UCSD-AML1 (cell line): ENCODE data around the gene GRIK1.

ENCODE experiments used
- DNase-seq: peaks from one replicate; lab custom pipeline; 2025; ENCODE audit not compliant: unreplicated experiment; lab: John Stamatoyannopoulos, UW

Gene GRIK1

DNA sequence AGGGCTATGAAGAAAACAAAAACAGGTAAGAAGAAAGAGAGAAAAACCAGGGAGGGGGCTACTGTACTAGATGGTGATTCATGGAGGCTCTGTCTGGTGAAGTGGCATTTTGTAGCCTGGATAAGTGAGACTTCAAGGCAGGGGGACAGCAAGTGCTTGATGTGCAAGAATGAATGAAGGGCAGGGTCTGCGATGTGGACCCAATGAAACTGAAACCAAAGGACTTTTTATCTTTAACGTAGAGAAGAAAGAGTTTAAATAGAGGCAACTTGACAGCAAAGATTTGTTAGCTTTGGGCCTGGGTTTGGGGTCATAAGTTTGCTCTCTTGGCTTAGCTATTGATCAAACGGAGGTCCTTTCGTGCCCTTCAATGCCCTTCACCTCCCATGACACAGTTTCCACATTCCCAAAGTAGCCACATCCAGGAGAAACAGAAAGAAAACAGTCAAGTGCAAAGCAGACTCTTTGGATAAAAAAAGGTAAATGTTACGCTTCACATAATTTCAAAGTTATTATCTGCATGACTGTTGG lies 291.0 kb downstream of the GRIK1 start:
- DNase-seq = no peak

DNA sequence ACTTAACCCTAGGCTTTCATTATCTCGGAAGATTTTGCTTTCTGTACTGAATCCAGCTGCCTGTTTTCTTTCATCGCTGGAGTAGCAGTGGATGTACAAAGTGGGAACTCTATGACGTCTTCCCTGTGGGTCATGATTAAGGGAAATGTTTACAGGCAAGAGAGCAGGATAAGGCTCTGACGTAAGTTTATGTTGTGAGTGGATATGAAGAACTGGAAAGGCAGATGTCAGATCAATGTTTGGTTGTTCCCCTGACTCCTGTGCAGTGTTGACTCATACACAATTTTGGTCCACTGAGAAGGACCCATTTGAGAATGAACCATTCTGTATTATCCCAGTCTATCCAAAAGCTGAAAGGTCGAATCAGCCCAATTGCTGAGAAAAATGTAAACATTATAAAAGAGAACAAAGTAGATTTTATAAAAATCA lies 292.4 kb downstream of the GRIK1 start:
- no peak for DNase-seq

DNA sequence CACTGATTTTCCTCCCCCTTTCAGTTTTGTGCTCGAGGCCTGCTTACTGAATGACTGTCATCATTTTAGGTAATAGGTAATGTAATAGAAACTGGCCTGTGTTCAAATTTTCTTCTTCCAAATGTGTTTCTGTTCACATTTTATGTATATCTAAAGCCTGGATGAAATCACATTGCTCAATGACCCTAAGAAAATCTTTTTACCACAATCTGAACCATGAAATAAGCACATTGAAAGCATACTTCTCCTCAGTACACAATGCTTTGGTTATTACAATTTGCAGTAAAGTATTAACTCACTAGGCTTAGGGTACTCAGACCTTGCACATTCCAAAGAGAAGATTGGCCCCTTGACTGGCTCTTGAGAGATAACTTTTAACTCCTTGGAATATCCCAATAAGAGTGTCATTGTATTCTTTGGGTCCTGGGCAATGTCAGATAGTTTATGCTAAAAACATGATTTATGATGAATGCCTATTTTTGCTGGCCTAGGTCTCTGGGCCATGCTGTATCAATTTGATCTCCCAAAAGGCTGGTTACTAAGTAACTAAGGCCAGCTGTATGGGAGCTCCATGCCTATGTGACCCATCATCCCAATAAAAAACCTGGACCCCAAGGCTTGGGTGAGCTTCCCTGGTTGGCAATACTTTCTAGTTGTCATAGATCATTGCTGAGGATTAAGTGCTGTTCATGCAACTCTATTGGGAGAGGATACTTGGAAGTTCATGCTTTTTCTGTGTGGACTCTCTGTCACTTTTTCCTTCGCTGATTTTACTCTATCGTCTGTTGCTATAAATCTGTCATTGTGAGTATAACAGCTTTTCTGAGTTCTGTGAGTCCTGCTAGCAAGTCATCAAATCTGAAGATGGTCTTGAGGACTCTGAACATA lies 293.9 kb downstream of the GRIK1 start:
- DNase-seq = no peak

DNA sequence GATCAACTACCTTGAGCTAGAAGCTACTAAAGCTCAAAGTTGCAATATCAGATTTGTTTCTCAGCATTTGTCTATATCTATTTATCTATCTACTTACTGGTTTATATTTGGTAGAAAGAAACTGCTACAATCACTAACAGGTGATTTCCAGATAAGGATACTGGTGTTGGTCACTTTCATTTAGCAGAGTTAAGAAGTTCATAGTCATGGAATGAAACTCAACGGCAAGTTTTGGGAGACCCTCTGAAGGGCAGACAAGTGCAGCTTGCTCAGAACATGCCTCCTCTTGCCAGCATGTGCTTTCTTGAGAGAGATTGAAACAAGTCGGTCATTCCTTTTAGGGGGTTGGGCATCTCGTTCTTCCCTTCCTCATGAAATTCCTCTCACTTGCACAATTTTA lies 296.5 kb downstream of the GRIK1 start:
- no peak for DNase-seq

DNA sequence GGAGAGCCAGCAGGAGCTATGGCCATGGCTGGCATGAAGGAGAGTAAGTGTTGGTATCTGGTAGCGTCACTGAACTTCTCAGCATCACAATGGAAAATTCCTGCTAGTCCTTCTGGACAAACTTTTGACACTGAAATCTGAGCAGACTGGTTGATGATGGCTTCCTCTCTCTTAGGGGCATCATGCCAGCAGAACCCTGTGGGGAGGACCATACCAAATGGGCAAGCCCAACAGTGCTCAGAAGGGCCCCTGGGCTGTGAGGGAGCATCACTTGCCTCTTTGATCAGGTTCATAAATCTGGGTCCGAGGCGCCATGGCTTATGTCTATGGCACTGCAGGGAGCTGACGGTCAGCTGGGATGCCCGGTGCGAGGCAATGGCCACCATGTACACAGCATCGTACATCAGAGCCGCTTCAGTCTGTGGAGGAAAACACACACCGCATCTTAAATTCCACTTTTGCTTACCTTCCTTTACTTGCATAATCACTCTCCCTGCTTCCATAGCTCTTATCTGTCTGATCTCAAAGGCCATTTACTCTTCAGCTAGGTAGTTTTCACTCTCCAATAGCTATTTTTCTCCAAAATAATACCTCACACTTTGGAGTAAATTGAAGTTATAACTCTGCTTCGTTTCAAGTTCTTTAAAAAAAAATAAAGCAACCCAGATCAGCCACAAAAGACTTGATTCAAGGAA lies 297.1 kb downstream of the GRIK1 start:
- no peak for DNase-seq

DNA sequence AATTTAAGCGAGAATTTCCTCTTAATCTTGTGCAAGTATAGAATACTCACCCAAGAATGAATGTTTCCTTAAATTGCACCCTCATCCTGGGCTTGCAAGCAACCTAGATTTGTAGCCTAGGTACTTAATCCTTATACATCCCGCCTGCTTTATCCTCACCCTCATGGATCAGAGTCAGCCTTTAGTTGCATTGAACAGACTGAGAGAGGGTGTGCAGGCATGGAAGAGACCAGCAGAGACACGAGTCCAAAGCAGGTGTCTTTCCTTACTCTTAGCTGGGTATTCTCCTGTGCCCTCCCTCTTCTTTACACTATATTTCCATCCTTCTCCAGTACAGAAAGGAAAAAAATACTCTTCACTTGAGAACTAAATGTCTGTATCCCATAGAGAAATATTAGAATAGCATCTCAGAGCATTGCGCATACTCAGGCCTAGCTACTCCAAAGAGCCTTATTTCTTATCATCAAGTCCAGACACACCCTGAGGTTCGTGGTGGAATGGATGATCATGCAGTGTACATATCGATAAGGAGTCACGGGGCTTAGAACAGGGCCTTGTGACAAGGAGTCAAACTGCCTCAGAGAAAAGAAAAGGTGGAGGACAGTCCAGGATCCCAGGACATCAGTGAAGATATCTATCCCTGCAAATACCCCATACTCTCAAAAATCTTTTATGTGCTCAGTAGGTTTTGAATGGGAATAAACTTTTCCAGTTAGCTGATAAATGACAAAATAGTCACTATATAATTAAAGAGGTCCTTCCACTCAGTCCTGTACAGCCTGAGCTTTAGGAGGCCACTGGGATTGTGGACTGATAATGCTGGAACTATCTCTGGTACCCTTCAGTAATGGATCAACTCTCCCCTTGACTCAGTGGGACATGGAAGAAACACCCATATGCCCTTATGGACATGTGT lies 297.9 kb downstream of the GRIK1 start:
- DNase-seq = peak; percentile 9

DNA sequence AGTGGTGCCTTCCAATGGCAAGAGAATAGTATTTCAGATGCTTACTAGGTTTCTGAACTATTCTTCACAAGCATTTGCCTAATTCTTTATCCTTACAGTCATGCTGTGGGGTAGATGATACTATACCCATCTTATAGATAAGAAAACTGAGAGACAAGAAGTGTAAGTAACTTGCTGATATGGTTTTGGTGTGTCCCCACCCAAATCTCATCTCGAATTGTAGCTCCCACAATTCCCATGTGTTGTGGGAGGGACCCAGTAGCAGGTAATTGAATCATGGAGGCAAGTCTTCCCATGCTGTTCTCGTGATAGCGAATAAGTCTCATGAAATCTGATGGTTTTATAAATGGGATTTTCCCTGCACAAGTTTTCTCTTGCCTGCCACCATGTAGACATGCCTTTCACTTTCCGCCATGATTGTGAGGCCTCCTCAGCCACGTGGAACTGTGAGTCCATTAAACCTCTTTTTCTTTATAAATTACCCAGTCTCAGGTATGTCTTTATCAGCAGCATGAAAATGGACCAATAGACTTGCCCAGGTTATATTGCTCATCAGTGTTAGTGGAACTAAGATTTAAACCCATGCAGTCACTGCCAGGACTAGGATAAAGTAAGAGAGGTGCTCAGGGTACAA lies 298.7 kb downstream of the GRIK1 start:
- DNase-seq = no peak

DNA sequence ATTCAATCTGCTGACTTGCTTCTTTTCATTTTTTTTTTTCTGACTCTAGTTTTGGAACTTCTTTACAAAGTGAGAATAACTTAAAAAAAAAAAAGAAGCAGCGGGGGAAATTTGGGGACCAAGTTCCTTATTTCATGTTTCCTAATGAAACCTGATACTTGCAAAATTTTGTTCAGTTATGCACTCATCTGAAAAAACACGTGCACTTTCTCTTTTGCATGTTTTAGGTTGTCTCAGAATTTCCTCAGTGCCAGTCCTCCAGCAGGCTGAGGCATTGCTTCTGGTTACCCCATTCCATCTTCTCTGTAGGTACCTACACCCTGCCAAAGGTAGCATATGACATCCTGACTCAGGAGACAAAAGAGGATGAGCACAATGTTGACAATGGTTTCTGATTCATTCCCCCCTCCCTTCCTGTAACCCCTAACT lies 299.7 kb downstream of the GRIK1 start:
- no peak for DNase-seq

DNA sequence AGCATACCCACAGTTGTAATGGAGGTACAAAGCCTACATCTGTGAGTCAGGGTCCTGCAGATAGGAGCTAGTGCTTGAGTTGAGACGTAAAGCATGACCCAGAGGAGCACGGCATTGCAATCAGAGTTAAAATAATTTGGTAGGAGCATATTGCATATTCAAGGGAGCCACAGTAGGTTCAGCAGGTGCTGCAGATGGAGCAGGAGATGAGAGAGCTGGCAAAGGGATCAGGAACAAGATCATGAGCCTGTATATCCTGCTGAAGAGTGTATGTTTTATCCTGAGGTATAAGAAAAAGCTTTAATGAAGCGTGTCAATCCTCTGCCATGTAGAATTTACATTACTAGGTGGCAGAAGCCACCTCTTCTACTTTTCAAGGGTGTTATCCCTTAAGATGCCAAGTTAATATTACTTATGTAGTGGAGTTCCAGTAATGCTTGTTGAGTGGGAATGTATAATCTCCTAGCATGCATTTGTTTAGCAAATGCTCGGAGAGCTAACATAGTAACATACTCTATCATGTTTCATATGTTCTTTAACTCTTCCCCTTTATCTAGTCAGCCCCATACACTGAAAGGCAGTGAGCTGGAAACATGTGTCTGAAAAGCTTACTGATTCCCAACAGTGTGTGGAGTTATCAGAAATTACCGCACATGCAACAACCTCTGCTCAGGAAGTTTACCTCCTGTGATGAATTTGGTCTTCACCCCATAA lies 300.3 kb downstream of the GRIK1 start:
- no peak for DNase-seq

DNA sequence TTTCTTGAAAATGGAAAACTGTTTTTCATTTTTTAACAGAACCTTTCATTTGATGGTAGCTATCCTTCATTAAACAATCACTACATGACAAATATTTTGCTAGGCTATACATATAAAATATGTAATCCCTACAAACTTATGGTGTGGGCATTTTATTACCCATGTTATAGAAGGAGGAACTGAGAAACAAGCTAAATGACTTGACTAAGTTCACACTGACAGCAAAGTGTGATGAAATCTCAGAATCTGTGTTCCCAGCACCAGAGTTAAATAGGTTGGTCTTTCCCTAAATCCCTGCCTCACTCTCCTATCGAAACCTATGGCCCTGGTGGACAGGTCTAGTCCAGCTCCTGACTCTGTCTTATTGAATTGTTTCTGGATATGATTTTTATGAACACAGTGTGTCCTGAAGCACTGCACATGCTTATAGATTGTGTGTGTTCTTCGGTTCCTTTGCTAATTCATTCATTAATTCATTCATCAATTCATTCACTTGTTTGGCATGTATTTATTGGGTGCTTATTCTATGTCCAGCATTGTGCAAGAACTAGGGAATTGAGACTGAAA lies 301.0 kb downstream of the GRIK1 start:
- no peak for DNase-seq

DNA sequence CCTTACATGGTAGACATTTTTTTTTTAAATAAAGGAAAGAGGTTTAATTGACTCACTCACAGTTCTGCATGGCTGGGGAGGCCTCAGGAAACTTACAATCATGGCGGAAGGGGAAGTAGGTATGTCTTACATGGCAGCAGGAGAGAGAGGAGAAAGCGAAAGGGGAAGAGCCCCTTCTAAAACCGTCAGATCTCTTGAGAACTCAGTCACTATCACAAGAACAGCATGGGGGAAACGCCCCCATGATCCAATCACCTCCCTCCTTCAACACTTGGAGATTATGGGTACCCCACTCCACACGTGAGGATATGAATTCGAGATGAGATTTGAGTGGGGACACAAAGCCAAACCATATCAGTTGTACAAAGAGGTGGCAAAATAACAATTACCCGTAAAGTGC lies 301.7 kb downstream of the GRIK1 start:
- DNase-seq = no peak

DNA sequence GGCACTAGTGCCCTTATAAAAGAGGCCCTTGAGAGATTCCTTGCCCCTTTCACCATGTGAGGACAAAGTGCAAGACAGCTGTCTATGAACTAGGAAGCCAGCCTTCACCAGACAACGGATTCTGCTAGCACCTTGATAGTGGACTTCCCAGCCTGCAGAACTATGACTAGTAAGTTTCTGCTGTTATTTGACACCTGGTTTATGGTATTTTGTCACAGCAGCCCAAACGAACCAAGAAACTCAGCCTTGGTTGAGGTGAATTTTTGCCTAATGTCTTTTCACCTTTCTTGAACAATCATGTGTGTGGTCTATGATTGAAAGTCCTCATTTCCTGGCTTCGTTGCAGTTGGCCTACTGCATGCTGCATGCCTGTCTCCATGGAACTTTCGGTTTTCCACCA lies 302.2 kb downstream of the GRIK1 start:
- DNase-seq = no peak

DNA sequence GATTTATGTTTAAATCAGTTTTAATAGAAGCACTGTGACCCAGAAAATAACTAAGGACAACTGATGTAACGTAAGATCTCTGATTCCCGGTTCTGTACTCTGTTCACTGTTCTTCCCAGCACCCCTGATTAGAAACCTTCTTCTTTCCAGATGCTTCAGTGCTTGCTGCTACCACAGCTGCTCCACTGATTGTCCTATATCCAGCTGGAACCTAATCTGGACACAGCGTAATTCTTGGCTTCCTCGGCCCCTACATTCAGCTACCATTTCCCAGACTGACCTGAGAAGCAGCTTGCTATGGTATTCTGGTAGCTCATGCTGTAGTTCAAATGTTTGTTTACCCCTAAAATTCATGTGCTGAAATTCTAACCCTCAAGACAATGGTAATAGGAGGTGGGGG lies 302.7 kb downstream of the GRIK1 start:
- DNase-seq = no peak

DNA sequence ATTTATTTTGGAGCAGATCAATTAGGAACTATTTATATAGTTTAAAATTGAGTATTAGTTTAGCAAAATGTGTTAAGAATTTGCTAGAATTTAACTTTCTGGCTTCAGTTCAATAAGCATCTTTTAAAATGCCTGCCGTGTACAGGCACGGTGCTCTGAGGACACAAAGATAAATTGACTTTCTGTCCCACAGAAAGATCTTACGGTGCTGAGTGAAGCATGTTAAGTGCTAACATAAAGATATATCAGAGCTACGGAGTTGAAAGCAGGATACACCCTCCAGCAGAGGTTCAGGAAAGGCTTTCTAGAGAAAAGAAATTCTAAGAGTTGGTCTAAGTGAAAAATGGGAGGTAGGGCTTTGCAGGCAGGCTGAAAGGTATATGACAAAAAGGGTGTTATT lies 305.4 kb downstream of the GRIK1 start:
- no peak for DNase-seq

DNA sequence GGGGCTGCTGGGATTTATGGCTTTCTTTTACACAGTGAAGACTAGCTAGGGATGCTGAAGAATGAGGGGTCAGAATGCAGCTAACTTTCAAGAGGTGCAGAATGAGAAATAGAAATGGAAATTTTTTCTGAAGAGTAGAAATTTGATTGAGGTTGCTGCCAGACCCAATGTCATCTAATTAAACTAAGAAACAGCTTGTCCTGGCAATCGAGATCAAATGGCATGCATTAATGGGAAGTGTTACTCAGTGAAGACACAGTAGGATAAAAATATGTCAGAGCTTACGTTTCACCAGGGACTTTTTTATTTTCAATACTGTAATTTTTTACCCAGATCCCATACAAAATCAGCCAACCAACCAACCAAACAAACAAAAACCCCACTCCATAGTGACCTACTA lies 306.0 kb downstream of the GRIK1 start:
- DNase-seq = no peak

DNA sequence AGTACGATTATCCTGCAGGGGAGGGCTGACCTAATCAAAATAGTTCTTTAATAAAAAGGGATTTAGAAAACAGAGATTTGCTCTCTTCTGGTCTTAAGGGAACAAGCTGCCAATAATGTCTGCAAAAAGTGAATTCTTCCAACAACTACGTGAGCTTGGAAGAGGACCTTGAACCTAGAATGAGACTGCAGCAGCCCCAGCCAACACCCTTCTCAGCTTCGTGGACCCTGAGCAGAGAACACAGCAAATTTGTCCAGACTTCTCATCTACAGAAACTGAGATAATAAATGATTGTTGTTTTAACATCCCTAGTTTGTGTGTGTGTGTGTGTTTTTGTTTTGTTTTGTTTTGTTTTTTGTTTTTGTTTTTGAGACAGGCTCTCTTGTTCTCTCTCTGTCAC lies 309.4 kb downstream of the GRIK1 start:
- DNase-seq = no peak

DNA sequence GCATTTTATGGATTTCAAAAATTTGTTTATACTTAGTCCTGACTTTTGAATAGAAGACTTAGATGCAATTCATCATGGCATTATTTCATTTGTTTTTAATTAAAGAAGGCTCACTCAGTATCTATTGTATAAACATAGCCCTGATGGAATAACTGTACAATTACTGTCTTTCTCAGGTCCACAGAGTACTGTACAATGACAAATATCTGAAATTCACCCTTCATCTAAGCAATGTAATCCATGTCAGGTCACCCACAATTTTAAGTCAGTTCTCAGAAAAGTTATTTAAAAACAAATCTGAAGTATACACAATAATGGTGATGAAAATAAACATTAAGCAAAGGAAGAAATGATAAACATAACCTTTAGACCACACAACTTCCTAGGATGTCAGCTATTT lies 311.9 kb downstream of the GRIK1 start:
- DNase-seq = no peak

DNA sequence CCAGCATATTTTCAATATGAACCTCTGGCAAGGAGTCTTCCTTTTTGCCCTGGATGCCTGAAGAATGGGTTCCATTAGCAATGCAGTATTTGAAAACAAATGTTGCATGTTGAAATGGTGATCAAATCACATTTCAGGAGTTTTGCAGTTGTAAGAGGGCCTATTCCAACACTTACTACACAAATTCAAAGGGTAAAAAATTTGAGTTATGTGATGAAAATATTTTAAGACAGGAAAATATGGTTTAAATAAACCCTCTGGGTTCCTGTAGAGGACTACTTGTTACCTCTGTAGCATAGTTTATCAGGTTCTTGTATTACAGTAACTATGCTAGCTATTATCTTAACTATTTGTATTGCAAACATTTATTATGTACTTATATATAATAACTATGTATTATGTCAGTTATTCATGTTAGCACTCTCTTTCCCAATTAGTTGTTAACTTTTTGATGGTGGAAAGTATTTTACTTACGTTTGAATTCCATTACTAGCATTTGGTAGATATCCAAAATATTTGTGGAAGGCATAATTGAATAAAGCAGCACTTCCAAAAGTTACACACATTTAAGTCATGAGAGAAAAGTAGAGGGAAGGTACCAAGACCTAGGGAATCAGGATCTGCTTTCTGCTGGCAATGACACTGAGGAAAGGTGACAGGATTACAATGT lies 312.9 kb downstream of the GRIK1 start:
- DNase-seq = no peak

DNA sequence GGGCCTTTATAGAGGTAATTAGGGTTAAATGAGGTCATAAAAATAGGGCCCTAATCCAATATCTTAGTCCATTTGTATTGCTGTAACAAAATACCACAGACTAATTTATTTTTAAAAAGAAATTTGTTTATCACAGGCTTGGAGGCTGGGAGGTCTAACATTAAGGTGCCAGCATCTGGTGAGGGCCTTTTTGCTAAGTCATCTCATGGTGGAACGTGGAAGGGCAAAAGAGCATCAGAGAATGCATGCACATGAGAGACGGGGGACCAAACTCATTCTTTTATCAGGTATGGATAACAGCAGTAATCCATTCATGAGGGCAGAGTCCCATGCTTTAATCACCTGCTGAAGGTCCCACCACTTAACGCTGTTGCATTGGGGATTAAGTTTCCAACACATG lies 313.8 kb downstream of the GRIK1 start:
- no peak for DNase-seq
